SK-N-SH (cell line): ENCODE data around the gene RAD51B. TPM values are rescaled to one million over a fixed set of nuclear protein-coding genes. Genes with fewer than 3 reads are reported as not detected.

Source experiments
- CTCF ChIA-PET: fragments of 300-600, 350-600 bp; formaldehyde crosslinking; extraction: SDS; loops from one replicate; lab custom pipeline; 2021; lab: Yijun Ruan, JAX
- POLR2A ChIA-PET: fragments of 350-600 bp; sonication (Branson Sonifier 250); formaldehyde crosslinking; extraction: SDS; loops from one replicate; lab custom pipeline; 2020; ENCODE audit warnings: antibody characterized with exemption, inconsistent platforms; lab: Yijun Ruan, JAX
- DNase-seq: peaks from one replicate; pipeline ENCODE4 v3.0.0; 2012
- H2AFZ ChIP-seq: fragments of 200-600 bp; sonication (generic); 2 replicates; pipeline ENCODE4 v1.8.1; 2016; ENCODE audit warnings: antibody characterized with exemption, mild to moderate bottlenecking, low read depth
- H3F3A ChIP-seq: fragments of 200-600 bp; sonication (generic); replicated peaks from 2 replicates; pipeline ENCODE3; 2016; ENCODE audit warnings: antibody characterized with exemption, mild to moderate bottlenecking; ENCODE audit not compliant: insufficient read depth
- H3K27ac ChIP-seq, 2 experiments: fragments of 200-500 bp in 1 of 2; fragments of 200-600 bp in 1 of 2; sonication (Bioruptor generic) in 1 of 2; sonication (generic), shearing (Covaris generic) in 1 of 2; 2 replicates each; pipeline versions ENCODE4 v1.5.1 to v1.6.1; 2014 to 2016; ENCODE audit warnings: low read depth in 2 of 2, inconsistent platforms in 1 of 2, low read length in 1 of 2, mild to moderate bottlenecking in 1 of 2, mixed read lengths in 1 of 2
- H3K27me3 ChIP-seq: fragments of 200-600 bp; sonication (generic), shearing (Covaris generic); 2 replicates; pipeline ENCODE4 v1.6.1; 2016; ENCODE audit warnings: mixed run types; ENCODE audit not compliant: insufficient read depth
- H3K36me3 ChIP-seq, 2 experiments: fragments of 200-500 bp in 1 of 2; fragments of 200-600 bp in 1 of 2; sonication (Bioruptor generic) in 1 of 2; sonication (generic) in 1 of 2; replicated peaks in 1 of 2; 2 replicates each; pipeline versions ENCODE3 to v1.5.1; 2014 to 2016; ENCODE audit warnings: low read length in 1 of 2, mild to moderate bottlenecking in 1 of 2; ENCODE audit not compliant: insufficient read depth in 2 of 2, control insufficient read depth in 1 of 2
- H3K4me1 ChIP-seq, 2 experiments: fragments of 200-500 bp in 1 of 2; fragments of 200-600 bp in 1 of 2; sonication (Bioruptor generic) in 1 of 2; sonication (generic), shearing (Covaris generic) in 1 of 2; 2 replicates each; pipeline versions ENCODE4 v1.5.1 to v1.6.1; 2014 to 2016; ENCODE audit warnings: low read depth in 1 of 2, low read length in 1 of 2, mixed run types in 1 of 2; ENCODE audit not compliant: insufficient read depth in 2 of 2, control insufficient read depth in 1 of 2
- H3K4me2 ChIP-seq: fragments of 200-600 bp; sonication (generic), shearing (Covaris generic); 2 replicates; pipeline ENCODE4 v1.6.1; 2017; ENCODE audit warnings: mixed run types
- H3K4me3 ChIP-seq, 2 experiments: fragments of 200-500 bp in 1 of 2; fragments of 200-600 bp in 1 of 2; sonication (Bioruptor generic) in 1 of 2; sonication (generic), shearing (Covaris generic) in 1 of 2; 2 replicates each; pipeline versions ENCODE4 v1.5.1 to v1.8.1; 2014 to 2016; ENCODE audit warnings: low read depth in 2 of 2, inconsistent platforms in 1 of 2, low read length in 1 of 2, mild to moderate bottlenecking in 1 of 2, mixed read lengths in 1 of 2, moderate library complexity in 1 of 2
- H3K79me2 ChIP-seq: fragments of 200-600 bp; sonication (generic); 2 replicates; pipeline ENCODE4 v1.8.1; 2017; ENCODE audit warnings: mild to moderate bottlenecking; ENCODE audit not compliant: insufficient read depth
- H3K9ac ChIP-seq: fragments of 200-600 bp; sonication (generic); 2 replicates; pipeline ENCODE4 v1.6.1; 2017; ENCODE audit warnings: mixed run types
- H3K9me2 ChIP-seq: fragments of 200-600 bp; sonication (generic); 2 replicates; pipeline ENCODE4 v1.6.1; 2017; ENCODE audit warnings: mixed run types
- H3K9me3 ChIP-seq: fragments of 200-600 bp; sonication (generic); 2 replicates; pipeline ENCODE4 v1.6.1; 2017; ENCODE audit warnings: mixed run types, mild to moderate bottlenecking, moderate library complexity
- H4K20me1 ChIP-seq: fragments of 200-600 bp; sonication (generic); 2 replicates; pipeline ENCODE4 v1.6.1; 2017; ENCODE audit warnings: mild to moderate bottlenecking, mixed run types; ENCODE audit not compliant: insufficient read depth
- CHD2 ChIP-seq: fragments of 150-350 bp; IDR thresholded peaks from 2 replicates; pipeline ENCODE4 v1.6.1; 2018; ENCODE audit warnings: low read length; ENCODE audit not compliant: partially characterized antibody
- EZH2phosphoT487 ChIP-seq: fragments of 200-600 bp; sonication (generic); IDR thresholded peaks from 2 replicates; pipeline ENCODE4 v1.6.1; 2017; ENCODE audit warnings: low read depth, mixed run types, mild to moderate bottlenecking, antibody characterized with exemption, moderate library complexity, borderline replicate concordance
- FOSL2 ChIP-seq: IDR thresholded peaks from 2 replicates; pipeline ENCODE4 v1.4.0; 2012; ENCODE audit warnings: low read depth, mild to moderate bottlenecking, moderate library complexity, borderline replicate concordance
- GABPA ChIP-seq: IDR thresholded peaks from 2 replicates; pipeline ENCODE4 v1.4.0; 2012; ENCODE audit warnings: low read depth, mild to moderate bottlenecking
- GATA2 ChIP-seq: sonication (generic); formaldehyde crosslinking; IDR thresholded peaks from 2 replicates; pipeline ENCODE4 v1.5.0; 2020; ENCODE audit warnings: mild to moderate bottlenecking, missing genetic modification reagents
- IRF3 ChIP-seq: fragments of 150-350 bp; IDR thresholded peaks from 2 replicates; pipeline ENCODE4 v1.6.1; 2016; ENCODE audit warnings: mild to moderate bottlenecking, low read depth, low read length
- NRF1 ChIP-seq: IDR thresholded peaks from 2 replicates; pipeline ENCODE4 v1.6.1; 2012; ENCODE audit warnings: low read depth, mild to moderate bottlenecking, low read length
- RCOR1 ChIP-seq: fragments of 150-350 bp; IDR thresholded peaks from 2 replicates; pipeline ENCODE4 v1.6.1; 2017; ENCODE audit warnings: antibody characterized with exemption, low read length
- RFX5 ChIP-seq: IDR thresholded peaks from 2 replicates; pipeline ENCODE4 v1.6.1; 2012; ENCODE audit warnings: mild to moderate bottlenecking, improper control_type of control experiment, low read length
- RXRA ChIP-seq: IDR thresholded peaks from 2 replicates; pipeline ENCODE4 v1.4.0; 2012; ENCODE audit warnings: low read depth, mild to moderate bottlenecking, borderline replicate concordance
- SIN3A ChIP-seq: IDR thresholded peaks from 2 replicates; pipeline ENCODE4 v1.6.1; 2012; ENCODE audit warnings: low read depth, mild to moderate bottlenecking, low read length, moderate library complexity, borderline replicate concordance
- SMC3 ChIP-seq: IDR thresholded peaks from 2 replicates; pipeline ENCODE4 v1.6.1; 2012; ENCODE audit warnings: low read depth, low read length, improper control_type of control experiment
- USF1 ChIP-seq: IDR thresholded peaks from 2 replicates; pipeline ENCODE4 v1.4.0; 2012; ENCODE audit warnings: low read depth, borderline replicate concordance
- USF2 ChIP-seq: fragments of 150-350 bp; IDR thresholded peaks from 2 replicates; pipeline ENCODE4 v1.6.1; 2017; ENCODE audit warnings: antibody characterized with exemption, low read length, low read depth, borderline replicate concordance
- YY1 ChIP-seq: IDR thresholded peaks from 2 replicates; pipeline ENCODE4 v1.4.0; 2012; ENCODE audit warnings: low read depth, mild to moderate bottlenecking
- WGBS: methylation state at CpG from one replicate; pipeline ENCODE4 v1.1.6; 2017; ENCODE audit warnings: low lambda C conversion rate; 5-methylcytosine and 5-hydroxymethylcytosine counted together
- polyA plus RNA-seq, 3 experiments: library from polyadenylated mRNA; depleted of rRNA; stranded (reverse); fragments of >200 nt; gene quantifications; 2 replicates each; pipeline ENCODE4 v1.2.3, GENCODE V29; 2012

Gene RAD51B
- polyA plus RNA-seq, 1 of the 3 experiments (the other 2 are of a cell fraction): 6.0 TPM

- no peak for TF ChIP-seq EZH2phosphoT487
These were observed 497.7 kb downstream of the RAD51B start (continued) for GRCh38 chr14:68317239-68317638.

GRCh38 chr14:68318828-68319227 is 499.2 kb downstream of the RAD51B start:
- Histone ChIP-seq H3K9ac (no peak overlapping the region), H3K27ac (no peak overlapping the region), H3K9me2 (no peaks in the 10 kb centered on the region), H3K4me2 (no peak overlapping the region), H3K27me3 (no peaks in the 10 kb centered on the region)
- no peak for DNase-seq
- POLR2A ChIA-PET: no interaction called here
- 84% methylated on average over 2 of the region's 2 CpGs for WGBS
- CTCF ChIA-PET: interaction anchor here (0.7 kb wide), 1 partner anchor 55 kb away, joined by 3 read pairs; no protein-coding TSS in a partner anchor
- no peak for TF ChIP-seq SMC3
- TF ChIP-seq FOSL2: no peak
- TF ChIP-seq, all 33 proteins: peak for 0
- no peaks in the 10 kb centered on the region for H3F3A ChIP-seq
- H2AFZ ChIP-seq: no peak overlapping the region
- H3K4me1 ChIP-seq: no peaks in the 10 kb centered on the region
- no peaks in the 10 kb centered on the region for H3K36me3 ChIP-seq
- H4K20me1 ChIP-seq: no peaks in the 10 kb centered on the region
- no peaks in the 10 kb centered on the region for H3K9me3 ChIP-seq
- no peak overlapping the region for H3K4me3 ChIP-seq
- no peaks in the 10 kb centered on the region for H3K79me2 ChIP-seq

- CTCF ChIA-PET: interaction anchor here (1.6 kb wide), 1 partner anchor 504 kb away, joined by 4 read pairs; no protein-coding TSS in a partner anchor
- no peaks in the 10 kb centered on the region for H4K20me1 ChIP-seq
- TF ChIP-seq RFX5: no peak
- TF ChIP-seq RXRA: no peak
- no peak for TF ChIP-seq USF1
- TF ChIP-seq CHD2: no peak
- TF ChIP-seq, all 33 proteins: peak for 0
- DNase-seq: no peak
- no peaks in the 10 kb centered on the region for H3K27me3 ChIP-seq
- H3K4me1 ChIP-seq: no peaks in the 10 kb centered on the region
- no peak overlapping the region for H3K4me3 ChIP-seq
- 93% methylated on average over 1 of the region's 1 CpG for WGBS
- H3F3A ChIP-seq: no peaks in the 10 kb centered on the region
- POLR2A ChIA-PET: no interaction called here
- H3K79me2 ChIP-seq: no peaks in the 10 kb centered on the region
- H3K36me3 ChIP-seq: no peaks in the 10 kb centered on the region
- H3K9me2 ChIP-seq: no peaks in the 10 kb centered on the region
- no peaks in the 10 kb centered on the region for H3K9me3 ChIP-seq
- H2AFZ ChIP-seq: no peak overlapping the region
- no peak overlapping the region for H3K4me2 ChIP-seq
- H3K27ac ChIP-seq: no peak overlapping the region
- H3K9ac ChIP-seq: no peak overlapping the region
These were observed 500.9 kb downstream of the RAD51B start for GRCh38 chr14:68320495-68320894.

- no peak overlapping the region for H3K4me3 ChIP-seq
- POLR2A ChIA-PET: no interaction called here
- H3K9me3 ChIP-seq: no peaks in the 10 kb centered on the region
- H2AFZ ChIP-seq: no peak overlapping the region
- H3K79me2 ChIP-seq: no peaks in the 10 kb centered on the region
- no peak overlapping the region for H3K9ac ChIP-seq
- CTCF ChIA-PET: no interaction called here
- no peaks in the 10 kb centered on the region for H3K9me2 ChIP-seq
- H3K4me1 ChIP-seq: no peaks in the 10 kb centered on the region
- 92% methylated on average over 4 of the region's 4 CpGs for WGBS
- no peak for DNase-seq
- no peaks in the 10 kb centered on the region for H3K27me3 ChIP-seq
- no peak overlapping the region for H3K4me2 ChIP-seq
- H4K20me1 ChIP-seq: no peaks in the 10 kb centered on the region
- H3K36me3 ChIP-seq: no peaks in the 10 kb centered on the region
- no peak overlapping the region for H3K27ac ChIP-seq
- no peaks in the 10 kb centered on the region for H3F3A ChIP-seq
- no peak for TF ChIP-seq RFX5
- no peak for TF ChIP-seq RCOR1
- TF ChIP-seq YY1: no peak
- no peak for TF ChIP-seq GABPA
- TF ChIP-seq NRF1: no peak
- TF ChIP-seq SIN3A: no peak
- no peak for TF ChIP-seq IRF3
- TF ChIP-seq GATA2 (CRISPR knock-in tag): no peak
- TF ChIP-seq USF2: no peak
These were observed 503.5 kb downstream of the RAD51B start for GRCh38 chr14:68322940-68323620.
